Measurements from ENCODE around the gene MED29.
A peak's percentile ranks its signal among the peaks of the same experiment; 100 is the strongest.

Gene MED29

GRCh38 chr19:39355253-39355652 is 35.9 kb upstream of the MED29 start:
- Histone ChIP-seq H3K4me3 (ENCODE audit: low read length) (no peak overlapping the region), H3K36me3 (ENCODE audit: control insufficient read depth, insufficient read depth, low read length, severe bottlenecking) (peaks cover 69% of the 10 kb centered on the region)

GRCh38 chr19:39356073-39356472 is 35.1 kb upstream of the MED29 start:
- Histone ChIP-seq H3K4me1 (ENCODE audit: control insufficient read depth, insufficient read depth, low read length) (peaks cover 23% of the 10 kb centered on the region), H3K4me3 (ENCODE audit: low read length) (no peak overlapping the region), H3K36me3 (ENCODE audit: control insufficient read depth, insufficient read depth, low read length, severe bottlenecking) (peaks cover 77% of the 10 kb centered on the region), H3K9ac (ENCODE audit: low read length) (no peak overlapping the region), H3K27me3 (replicated peaks; ENCODE audit: control insufficient read depth, insufficient read depth, low read length) (no peaks in the 10 kb centered on the region), H3K9me3 (ENCODE audit: control insufficient read depth, low read length) (no peaks in the 10 kb centered on the region)
- DNase-seq (ENCODE audit: low read depth), result no peak

More at GRCh38 chr19:39355253-39355652, 35.9 kb upstream of the MED29 start:
- Histone ChIP-seq H3K9me3 (ENCODE audit: control insufficient read depth, low read length) (no peaks in the 10 kb centered on the region), H3K4me1 (ENCODE audit: control insufficient read depth, insufficient read depth, low read length) (peaks cover 24% of the 10 kb centered on the region), H3K9ac (ENCODE audit: low read length) (no peak overlapping the region), H3K27me3 (replicated peaks; ENCODE audit: control insufficient read depth, insufficient read depth, low read length) (no peaks in the 10 kb centered on the region)
- no peak for DNase-seq (ENCODE audit: low read depth)

- no peaks in the 10 kb centered on the region for H3K9me3 ChIP-seq (ENCODE audit: control insufficient read depth, low read length)
- DNase-seq (ENCODE audit: low read depth), result no peak
- H3K36me3 ChIP-seq (ENCODE audit: control insufficient read depth, insufficient read depth, low read length, severe bottlenecking), result peaks cover 77% of the 10 kb centered on the region
- no peak overlapping the region for H3K4me3 ChIP-seq (ENCODE audit: low read length)
- H3K27me3 ChIP-seq (replicated peaks; ENCODE audit: control insufficient read depth, insufficient read depth, low read length), result no peaks in the 10 kb centered on the region
- peaks cover 17% of the 10 kb centered on the region for H3K4me1 ChIP-seq (ENCODE audit: control insufficient read depth, insufficient read depth, low read length)
- no peak overlapping the region for H3K9ac ChIP-seq (ENCODE audit: low read length)
Observed at GRCh38 chr19:39356647-39357046, 34.5 kb upstream of the MED29 start.

GRCh38 chr19:39359026-39359425 is 32.2 kb upstream of the MED29 start:
- peaks cover 68% of the 10 kb centered on the region for H3K36me3 ChIP-seq (ENCODE audit: control insufficient read depth, insufficient read depth, low read length, severe bottlenecking)
- no peak overlapping the region for H3K4me3 ChIP-seq (ENCODE audit: low read length)
- H3K9ac ChIP-seq (ENCODE audit: low read length), result peak overlapping the region; percentile 17
- H3K9me3 ChIP-seq (ENCODE audit: control insufficient read depth, low read length), result no peaks in the 10 kb centered on the region
- no peaks in the 10 kb centered on the region for H3K27me3 ChIP-seq (replicated peaks; ENCODE audit: control insufficient read depth, insufficient read depth, low read length)
- H3K4me1 ChIP-seq (ENCODE audit: control insufficient read depth, insufficient read depth, low read length), result peaks cover 22% of the 10 kb centered on the region
- DNase-seq (ENCODE audit: low read depth), result no peak

GRCh38 chr19:39360599-39360998 is 30.6 kb upstream of the MED29 start:
- Histone ChIP-seq H3K27me3 (replicated peaks; ENCODE audit: control insufficient read depth, insufficient read depth, low read length) (no peaks in the 10 kb centered on the region), H3K9ac (ENCODE audit: low read length) (no peak overlapping the region), H3K4me1 (ENCODE audit: control insufficient read depth, insufficient read depth, low read length) (peaks cover 29% of the 10 kb centered on the region), H3K36me3 (ENCODE audit: control insufficient read depth, insufficient read depth, low read length, severe bottlenecking) (peaks cover 56% of the 10 kb centered on the region), H3K4me3 (ENCODE audit: low read length) (no peak overlapping the region), H3K9me3 (ENCODE audit: control insufficient read depth, low read length) (no peaks in the 10 kb centered on the region)
- DNase-seq (ENCODE audit: low read depth), result no peak

- Histone ChIP-seq H3K36me3 (ENCODE audit: control insufficient read depth, insufficient read depth, low read length, severe bottlenecking) (peaks cover 37% of the 10 kb centered on the region), H3K27me3 (replicated peaks; ENCODE audit: control insufficient read depth, insufficient read depth, low read length) (no peaks in the 10 kb centered on the region), H3K9ac (ENCODE audit: low read length) (peak overlapping the region; percentile 84), H3K4me3 (ENCODE audit: low read length) (peak overlapping the region; percentile 36), H3K9me3 (ENCODE audit: control insufficient read depth, low read length) (no peaks in the 10 kb centered on the region), H3K4me1 (ENCODE audit: control insufficient read depth, insufficient read depth, low read length) (peaks cover 29% of the 10 kb centered on the region)
- peak; percentile 65 for DNase-seq (ENCODE audit: low read depth)
Observed at GRCh38 chr19:39362682-39363657, 28.2 kb upstream of the MED29 start.

- H3K36me3 ChIP-seq (ENCODE audit: control insufficient read depth, insufficient read depth, low read length, severe bottlenecking), result peaks cover 34% of the 10 kb centered on the region
- no peaks in the 10 kb centered on the region for H3K9me3 ChIP-seq (ENCODE audit: control insufficient read depth, low read length)
- no peaks in the 10 kb centered on the region for H3K27me3 ChIP-seq (replicated peaks; ENCODE audit: control insufficient read depth, insufficient read depth, low read length)
- DNase-seq (ENCODE audit: low read depth), result peak; percentile 70
- H3K9ac ChIP-seq (ENCODE audit: low read length), result peak overlapping the region; percentile 84
- H3K4me3 ChIP-seq (ENCODE audit: low read length), result no peak overlapping the region
- peaks cover 29% of the 10 kb centered on the region for H3K4me1 ChIP-seq (ENCODE audit: control insufficient read depth, insufficient read depth, low read length)
Observed at GRCh38 chr19:39363901-39364457, 27.2 kb upstream of the MED29 start.

GRCh38 chr19:39365531-39365930 is 25.6 kb upstream of the MED29 start:
- H3K9me3 ChIP-seq (ENCODE audit: control insufficient read depth, low read length), result no peaks in the 10 kb centered on the region
- no peak overlapping the region for H3K9ac ChIP-seq (ENCODE audit: low read length)
- peaks cover 36% of the 10 kb centered on the region for H3K36me3 ChIP-seq (ENCODE audit: control insufficient read depth, insufficient read depth, low read length, severe bottlenecking)
- peaks cover 29% of the 10 kb centered on the region for H3K4me1 ChIP-seq (ENCODE audit: control insufficient read depth, insufficient read depth, low read length)
- DNase-seq (ENCODE audit: low read depth), result no peak
- H3K4me3 ChIP-seq (ENCODE audit: low read length), result no peak overlapping the region
- H3K27me3 ChIP-seq (replicated peaks; ENCODE audit: control insufficient read depth, insufficient read depth, low read length), result no peaks in the 10 kb centered on the region

- Histone ChIP-seq H3K4me1 (ENCODE audit: control insufficient read depth, insufficient read depth, low read length) (peaks cover 23% of the 10 kb centered on the region), H3K9me3 (ENCODE audit: control insufficient read depth, low read length) (no peaks in the 10 kb centered on the region), H3K27me3 (replicated peaks; ENCODE audit: control insufficient read depth, insufficient read depth, low read length) (no peaks in the 10 kb centered on the region), H3K4me3 (ENCODE audit: low read length) (no peak overlapping the region), H3K36me3 (ENCODE audit: control insufficient read depth, insufficient read depth, low read length, severe bottlenecking) (peaks cover 46% of the 10 kb centered on the region), H3K9ac (ENCODE audit: low read length) (no peak overlapping the region)
- DNase-seq (ENCODE audit: low read depth), result no peak
Observed at GRCh38 chr19:39369200-39369599, 22.0 kb upstream of the MED29 start.

- no peak for DNase-seq (ENCODE audit: low read depth)
- Histone ChIP-seq H3K4me1 (ENCODE audit: control insufficient read depth, insufficient read depth, low read length) (peaks cover 18% of the 10 kb centered on the region), H3K9ac (ENCODE audit: low read length) (no peak overlapping the region), H3K36me3 (ENCODE audit: control insufficient read depth, insufficient read depth, low read length, severe bottlenecking) (peaks cover 46% of the 10 kb centered on the region), H3K27me3 (replicated peaks; ENCODE audit: control insufficient read depth, insufficient read depth, low read length) (no peaks in the 10 kb centered on the region), H3K4me3 (ENCODE audit: low read length) (no peak overlapping the region), H3K9me3 (ENCODE audit: control insufficient read depth, low read length) (no peaks in the 10 kb centered on the region)
Observed at GRCh38 chr19:39370735-39371134, 20.4 kb upstream of the MED29 start.

GRCh38 chr19:39372047-39372802 is 19.0 kb upstream of the MED29 start:
- peaks cover 20% of the 10 kb centered on the region for H3K4me1 ChIP-seq (ENCODE audit: control insufficient read depth, insufficient read depth, low read length)
- peak; percentile 92 for DNase-seq (ENCODE audit: low read depth)
- peak overlapping the region; percentile 10 for H3K4me3 ChIP-seq (ENCODE audit: low read length)
- no peaks in the 10 kb centered on the region for H3K9me3 ChIP-seq (ENCODE audit: control insufficient read depth, low read length)
- peaks cover 58% of the 10 kb centered on the region for H3K36me3 ChIP-seq (ENCODE audit: control insufficient read depth, insufficient read depth, low read length, severe bottlenecking)
- no peaks in the 10 kb centered on the region for H3K27me3 ChIP-seq (replicated peaks; ENCODE audit: control insufficient read depth, insufficient read depth, low read length)
- H3K9ac ChIP-seq (ENCODE audit: low read length), result peak overlapping the region; percentile 82

Data from adipocyte (in vitro differentiated cells).